AG08396 (cell line): Measurements from ENCODE around the gene HTRA1.

Source experiments
- DNase-seq: peaks from one replicate; pipeline ENCODE4 v3.0.0; 2012; ENCODE audit warnings: low spot score, mixed read lengths

HTRA1 gene

GRCh38 chr10:122519144-122519543, 57.8 kb downstream of the HTRA1 start:
- DNase-seq, result no peak

- DNase-seq, result no peak
Measured at GRCh38 chr10:122519873-122520272, 58.5 kb downstream of the HTRA1 start.

- DNase-seq, result no peak
Measured at GRCh38 chr10:122521011-122521410, 59.7 kb downstream of the HTRA1 start.

- no peak for DNase-seq
Measured at GRCh38 chr10:122524811-122525210, 63.5 kb downstream of the HTRA1 start.

GRCh38 chr10:122525788-122526187, 64.4 kb downstream of the HTRA1 start:
- DNase-seq, result no peak

GRCh38 chr10:122526892-122527291, 65.5 kb downstream of the HTRA1 start:
- DNase-seq, result no peak

- DNase-seq, result no peak
Measured at GRCh38 chr10:122530177-122530576, 68.8 kb downstream of the HTRA1 start.

- DNase-seq, result no peak
Measured at GRCh38 chr10:122531261-122531660, 69.9 kb downstream of the HTRA1 start.

GRCh38 chr10:122531939-122532338, 70.6 kb downstream of the HTRA1 start:
- DNase-seq, result no peak

- no peak for DNase-seq
Measured at GRCh38 chr10:122532601-122533296, 71.4 kb downstream of the HTRA1 start.

GRCh38 chr10:122537545-122537944, 76.2 kb downstream of the HTRA1 start:
- DNase-seq, result no peak

GRCh38 chr10:122541541-122542002, 80.2 kb downstream of the HTRA1 start:
- no peak for DNase-seq

GRCh38 chr10:122543676-122544445, 82.5 kb downstream of the HTRA1 start:
- no peak for DNase-seq

- no peak for DNase-seq
Measured at GRCh38 chr10:122544493-122544892, 83.1 kb downstream of the HTRA1 start.

GRCh38 chr10:122546242-122546641, 84.9 kb downstream of the HTRA1 start:
- DNase-seq, result no peak

GRCh38 chr10:122548407-122549085, 87.2 kb downstream of the HTRA1 start:
- no peak for DNase-seq

- DNase-seq, result no peak
Measured at GRCh38 chr10:122549636-122550035, 88.3 kb downstream of the HTRA1 start.

GRCh38 chr10:122550427-122550826, 89.1 kb downstream of the HTRA1 start:
- DNase-seq, result no peak

- no peak for DNase-seq
Measured at GRCh38 chr10:122550983-122551382, 89.6 kb downstream of the HTRA1 start.

- no peak for DNase-seq
Measured at GRCh38 chr10:122551450-122551849, 90.1 kb downstream of the HTRA1 start.

- no peak for DNase-seq
Measured at GRCh38 chr10:122553341-122553740, 92.0 kb downstream of the HTRA1 start.

- DNase-seq, result no peak
Measured at GRCh38 chr10:122554131-122555036, 93.0 kb downstream of the HTRA1 start.
